K562 (cell line): ENCODE data around the gene GGA2. TPM values are rescaled to one million over a fixed set of nuclear protein-coding genes. Genes with fewer than 3 reads are reported as not detected.

Source experiments
- ATAC-seq: fragments of 200-7000 bp; cut with Tn5 transposase; 3 replicates; pipeline ENCODE4 v1.9.1; 2020; ENCODE audit warnings: moderate library complexity
- BruUV-seq: library from RNA; stranded (reverse); fragments of 400-500 nt; replicated peaks from 2 replicates; lab custom pipeline; 2021; lab: Mats Ljungman, UMichigan
- CTCF ChIA-PET: fragments of 300-600 bp; formaldehyde crosslinking; extraction: SDS; loops from one replicate; lab custom pipeline; 2021; ENCODE audit warnings: low intra/inter-chr PET ratio; lab: Yijun Ruan, JAX
- POLR2A ChIA-PET: fragments of 300-600, 350-650 bp; sonication (Branson Sonifier 250); formaldehyde crosslinking; extraction: SDS; loops from one replicate; lab custom pipeline; 2021; ENCODE audit warnings: antibody characterized with exemption, inconsistent platforms; lab: Yijun Ruan, JAX
- DNase-seq, 4 experiments: peaks; one replicate each; pipeline versions ENCODE4 v3.0.0 to v3.0.0-alpha.2; 2011 to 2018; ENCODE audit warnings: low spot score in 3 of 4, mixed read lengths in 3 of 4; ENCODE audit errors: extremely low read depth in 1 of 4
- FAIRE-seq: peaks from 2 replicates; lab custom pipeline; 2011; peaks lifted over from hg19 to GRCh38; lab: Jason Lieb, UNC
- H2AFZ ChIP-seq: 2 replicates; pipeline ENCODE4 v1.6.0; 2011; ENCODE audit warnings: low read depth, low read length, control low read depth, inconsistent platforms
- H3K27ac ChIP-seq: fragments of 200-600 bp; 3 replicates; pipeline ENCODE4 v1.8.0; 2011; ENCODE audit warnings: low read depth, mild to moderate bottlenecking, control low read depth, inconsistent platforms, low read length, moderate library complexity, mixed read lengths; ENCODE audit errors: extremely low read depth
- H3K27me3 ChIP-seq, 2 experiments: fragments of 300-600 bp in 1 of 2; 2 replicates in 1 of 2; 3 replicates in 1 of 2; pipeline versions ENCODE4 v1.6.0 to v1.8.0; 2011; ENCODE audit warnings: inconsistent platforms in 2 of 2, low read length in 2 of 2, mild to moderate bottlenecking in 1 of 2, mixed read lengths in 1 of 2, moderate library complexity in 1 of 2; ENCODE audit not compliant: control insufficient read depth in 2 of 2, insufficient read depth in 2 of 2
- H3K36me3 ChIP-seq: fragments of 300-600 bp; 3 replicates; pipeline ENCODE4 v1.8.0; 2011; ENCODE audit warnings: mild to moderate bottlenecking, low read length, inconsistent platforms; ENCODE audit not compliant: control insufficient read depth, insufficient read depth
- H3K4me1 ChIP-seq, 2 experiments: fragments of 200-600 bp in 1 of 2; replicated peaks in 1 of 2; 2 replicates in 1 of 2; 3 replicates in 1 of 2; pipeline versions ENCODE4 v1.5.1 to v1.8.0; 2011; ENCODE audit warnings: inconsistent platforms in 2 of 2, low read length in 2 of 2, mild to moderate bottlenecking in 1 of 2, mixed read lengths in 1 of 2, moderate library complexity in 1 of 2; ENCODE audit not compliant: control insufficient read depth in 2 of 2, insufficient read depth in 2 of 2
- H3K4me2 ChIP-seq: 2 replicates; pipeline ENCODE4 v1.6.1; 2011; ENCODE audit warnings: low read length, control low read depth, inconsistent platforms, mixed read lengths; ENCODE audit not compliant: insufficient read depth
- H3K4me3 ChIP-seq: fragments of 200-600 bp; sonication (generic), shearing (Covaris generic); 2 replicates; pipeline ENCODE4 v1.5.1; 2016; ENCODE audit warnings: control low read depth, inconsistent platforms
- H3K79me2 ChIP-seq: fragments of 200-600 bp; 3 replicates; pipeline ENCODE4 v1.8.0; 2011; ENCODE audit warnings: low read length, inconsistent platforms; ENCODE audit not compliant: control insufficient read depth, insufficient read depth
- H3K9ac ChIP-seq, 2 experiments: 2 replicates each; pipeline versions ENCODE4 v1.6.0 to v1.6.1; 2011; ENCODE audit warnings: low read depth in 2 of 2, low read length in 2 of 2, control low read depth in 1 of 2, inconsistent platforms in 1 of 2, mild to moderate bottlenecking in 1 of 2, mixed read lengths in 1 of 2; ENCODE audit not compliant: insufficient read depth in 1 of 2
- H3K9me1 ChIP-seq: one replicate; pipeline ENCODE4 v1.6.0; 2011; ENCODE audit warnings: inconsistent platforms, mild to moderate bottlenecking, low read length, moderate library complexity; ENCODE audit not compliant: control insufficient read depth, insufficient read depth
- H3K9me3 ChIP-seq: replicated peaks from 2 replicates; pipeline ENCODE4 v1.5.1; 2011; ENCODE audit warnings: low read depth, low read length, inconsistent platforms; ENCODE audit not compliant: control insufficient read depth, insufficient read depth
- H4K20me1 ChIP-seq: replicated peaks from 2 replicates; pipeline ENCODE4 v1.6.1; 2011; ENCODE audit warnings: low read length, inconsistent platforms, mixed read lengths; ENCODE audit not compliant: control insufficient read depth, insufficient read depth
- WGBS: fragments of 100-300 bp; shearing (Covaris generic); methylation state at CpG from one replicate; pipeline ENCODE4 v1.1.6; 2016; ENCODE audit warnings: low coverage, mixed read lengths; ENCODE audit not compliant: insufficient coverage; ENCODE audit errors: missing lambda C conversion rate; 5-methylcytosine and 5-hydroxymethylcytosine counted together
- in situ Hi-C: fragments of 300-500 bp; cut with MboI; formaldehyde crosslinking; loops from 4 replicates; pipeline ENCODE4 v1.15.0; 2018; ENCODE audit warnings: inconsistent platforms, mixed read lengths
- intact Hi-C: fragments of 100-400 bp; cut with micrococcal nuclease; formaldehyde crosslinking; loops from 2 replicates; pipeline ENCODE4 v1.14.2; 2022
- polyA plus RNA-seq, 8 experiments: library from polyadenylated mRNA; depleted of rRNA in 4 of 8; stranded (reverse) in 5 of 8; unstranded in 3 of 8; fragments of >200 nt; fragmentation: Nextera tagmentation in 2 of 8; fragmentation: Illumina TruSeq in 1 of 8; extraction: Ambion mirVana in 2 of 8; extraction: Trizol in 1 of 8; gene quantifications; 2 replicates each; pipeline versions ENCODE4 v1.2.1 to v1.2.3, GENCODE V29; 2011 to 2014; ENCODE audit warnings: inconsistent platforms in 1 of 8, missing spikeins in 1 of 8
- total RNA-seq, 7 experiments: library from RNA; depleted of rRNA in 6 of 7; stranded (reverse); fragments of >200 nt in 6 of 7; fragmentation: Illumina TruSeq in 2 of 7; extraction: Trizol in 2 of 7; gene quantifications; 2 replicates each; pipeline versions ENCODE4 v1.2.1 to v1.2.3, GENCODE V29; 2011 to 2021; ENCODE audit warnings: low replicate concordance in 1 of 7
- TF ChIP-seq, protein P1 (sequence below): sonication (generic); formaldehyde crosslinking; IDR thresholded peaks from 2 replicates; pipeline ENCODE4 v1.8.0; 2023; ENCODE audit warnings: missing genetic modification reagents, mild to moderate bottlenecking, borderline replicate concordance

The GGA2 gene
- total and polyA plus RNA-seq, 9 of the 15 experiments (the other 6 are each of a cell fraction or from before 2014, with no cell fraction given): 11.9 to 133 (median 66.3) TPM

DNA sequence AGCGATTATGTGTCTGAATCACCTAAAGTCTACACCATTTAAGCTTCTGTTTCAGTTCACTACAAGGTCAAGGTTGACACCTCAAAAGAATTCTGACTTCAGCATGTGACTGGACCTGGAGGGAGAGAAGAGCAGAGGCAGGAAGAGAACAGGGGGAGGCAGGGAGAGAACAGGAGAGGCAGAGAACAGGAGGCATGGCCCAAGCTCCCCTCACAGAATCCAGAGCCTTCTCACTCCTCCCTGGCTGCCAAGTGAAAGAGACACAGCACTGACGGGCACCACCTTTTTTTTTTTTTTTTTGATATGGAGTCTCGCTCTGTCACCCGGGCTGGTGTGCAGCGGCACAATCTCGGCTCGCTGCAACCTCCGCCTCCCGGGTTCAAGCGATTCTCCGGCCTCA is 11.4 kb downstream of the GGA2 start:
- ChIA-PET POLR2A (interaction anchor here (2.1 to 2.3 kb wide), 2 partner anchors 11 to 13 kb away, joined by 5 to 6 read pairs; no protein-coding TSS in a partner anchor), CTCF (no interaction called here)
- H3K9me3 ChIP-seq: no peaks in the 10 kb centered on the region
- H3K36me3 ChIP-seq: peaks cover 64% of the 10 kb centered on the region
- H3K4me2 ChIP-seq: no peak overlapping the region
- no peak overlapping the region for H3K4me3 ChIP-seq
- no peak overlapping the region; a peak in 1 of 4 replicates for H3K9ac ChIP-seq
- ATAC-seq (no peak), FAIRE-seq (no peak), DNase-seq (no peak)
- H3K27me3 ChIP-seq: no peaks in the 10 kb centered on the region
- in situ Hi-C loops: no loop called here
- H3K4me1 ChIP-seq: peaks cover 10 to 37% of the 10 kb centered on the region in 2 experiments; a peak in 4 of 5 replicates
- H3K9me1 ChIP-seq: no peaks in the 10 kb centered on the region
- no TSS peak for BruUV-seq
- no peak overlapping the region for H2AFZ ChIP-seq
- intact Hi-C loops: no loop called here
- no peak overlapping the region for H3K27ac ChIP-seq
- H3K79me2 ChIP-seq: peaks cover 79% of the 10 kb centered on the region
- H4K20me1 ChIP-seq: peaks cover 39% of the 10 kb centered on the region
- TF ChIP-seq, protein P1, sequence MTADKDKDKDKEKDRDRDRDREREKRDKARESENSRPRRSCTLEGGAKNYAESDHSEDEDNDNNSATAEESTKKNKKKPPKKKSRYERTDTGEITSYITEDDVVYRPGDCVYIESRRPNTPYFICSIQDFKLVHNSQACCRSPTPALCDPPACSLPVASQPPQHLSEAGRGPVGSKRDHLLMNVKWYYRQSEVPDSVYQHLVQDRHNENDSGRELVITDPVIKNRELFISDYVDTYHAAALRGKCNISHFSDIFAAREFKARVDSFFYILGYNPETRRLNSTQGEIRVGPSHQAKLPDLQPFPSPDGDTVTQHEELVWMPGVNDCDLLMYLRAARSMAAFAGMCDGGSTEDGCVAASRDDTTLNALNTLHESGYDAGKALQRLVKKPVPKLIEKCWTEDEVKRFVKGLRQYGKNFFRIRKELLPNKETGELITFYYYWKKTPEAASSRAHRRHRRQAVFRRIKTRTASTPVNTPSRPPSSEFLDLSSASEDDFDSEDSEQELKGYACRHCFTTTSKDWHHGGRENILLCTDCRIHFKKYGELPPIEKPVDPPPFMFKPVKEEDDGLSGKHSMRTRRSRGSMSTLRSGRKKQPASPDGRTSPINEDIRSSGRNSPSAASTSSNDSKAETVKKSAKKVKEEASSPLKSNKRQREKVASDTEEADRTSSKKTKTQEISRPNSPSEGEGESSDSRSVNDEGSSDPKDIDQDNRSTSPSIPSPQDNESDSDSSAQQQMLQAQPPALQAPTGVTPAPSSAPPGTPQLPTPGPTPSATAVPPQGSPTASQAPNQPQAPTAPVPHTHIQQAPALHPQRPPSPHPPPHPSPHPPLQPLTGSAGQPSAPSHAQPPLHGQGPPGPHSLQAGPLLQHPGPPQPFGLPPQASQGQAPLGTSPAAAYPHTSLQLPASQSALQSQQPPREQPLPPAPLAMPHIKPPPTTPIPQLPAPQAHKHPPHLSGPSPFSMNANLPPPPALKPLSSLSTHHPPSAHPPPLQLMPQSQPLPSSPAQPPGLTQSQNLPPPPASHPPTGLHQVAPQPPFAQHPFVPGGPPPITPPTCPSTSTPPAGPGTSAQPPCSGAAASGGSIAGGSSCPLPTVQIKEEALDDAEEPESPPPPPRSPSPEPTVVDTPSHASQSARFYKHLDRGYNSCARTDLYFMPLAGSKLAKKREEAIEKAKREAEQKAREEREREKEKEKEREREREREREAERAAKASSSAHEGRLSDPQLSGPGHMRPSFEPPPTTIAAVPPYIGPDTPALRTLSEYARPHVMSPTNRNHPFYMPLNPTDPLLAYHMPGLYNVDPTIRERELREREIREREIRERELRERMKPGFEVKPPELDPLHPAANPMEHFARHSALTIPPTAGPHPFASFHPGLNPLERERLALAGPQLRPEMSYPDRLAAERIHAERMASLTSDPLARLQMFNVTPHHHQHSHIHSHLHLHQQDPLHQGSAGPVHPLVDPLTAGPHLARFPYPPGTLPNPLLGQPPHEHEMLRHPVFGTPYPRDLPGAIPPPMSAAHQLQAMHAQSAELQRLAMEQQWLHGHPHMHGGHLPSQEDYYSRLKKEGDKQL (CRISPR knock-in tag): no peak
- 72% methylated on average over 4 of the region's 11 CpGs for WGBS
